Measurements from ENCODE around the gene BSN. TPM values are rescaled to one million over a fixed set of nuclear protein-coding genes. Genes with fewer than 3 reads are reported as not detected.

Gene BSN
- total and polyA plus RNA-seq, 2 donors (not counting 3 experiments of a cell fraction or from before 2014, with no cell fraction given), result 0.04 to 0.27 TPM

DNA sequence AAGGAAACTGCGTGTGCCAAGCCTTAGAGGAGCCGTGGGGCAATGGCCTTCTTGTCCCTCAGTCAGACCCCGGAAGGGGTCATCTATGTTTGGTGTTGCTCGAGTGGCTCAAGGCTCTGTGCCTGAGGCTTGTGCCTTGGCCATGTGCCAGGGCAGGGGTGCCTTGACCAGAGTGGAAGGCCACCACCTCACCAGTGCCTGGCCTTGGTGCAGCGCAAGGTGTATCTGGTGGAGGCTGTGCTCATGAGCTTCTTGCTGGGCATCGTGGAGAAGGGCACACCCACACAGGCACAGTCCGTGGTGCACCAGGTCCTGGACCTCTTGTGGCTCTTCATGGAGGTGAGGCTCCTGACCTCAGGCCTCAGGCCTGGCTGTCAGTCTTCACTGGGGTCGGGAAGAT is 145.7 kb downstream of the BSN start:
- H3K79me2 ChIP-seq (ENCODE audit: control insufficient read depth, insufficient read depth, low read length), result no peaks in the 10 kb centered on the region
- no TSS peak for BruUV-seq (replicated peaks)
- no peak overlapping the region for H3K27ac ChIP-seq (ENCODE audit: insufficient read depth, low read depth, low read length)
- no peak for TF ChIP-seq MAX (IDR thresholded peaks at IDR 0.05; ENCODE audit: insufficient read depth, insufficient read length)
- no peak for TF ChIP-seq FOS (IDR thresholded peaks at IDR 0.05; ENCODE audit: borderline replicate concordance, insufficient read depth, low read length)
- TF ChIP-seq CTCF (IDR thresholded peaks at IDR 0.05; ENCODE audit: extremely low read depth in 1 of 2, insufficient read depth in 1 of 2, low read depth in 1 of 2, low read length in 2 of 2), result no peak
- TF ChIP-seq JUN (IDR thresholded peaks at IDR 0.05; ENCODE audit: borderline replicate concordance, insufficient read depth, insufficient read length, low read depth), result no peak
- no peak for TF ChIP-seq GATA2 (IDR thresholded peaks at IDR 0.05; ENCODE audit: insufficient read depth, insufficient read length, low read depth, low read length)
- TF ChIP-seq MYC (IDR thresholded peaks at IDR 0.05; ENCODE audit: low read depth, low read length), result no peak
- TF ChIP-seq POLR2AphosphoS5 (IDR thresholded peaks at IDR 0.05; ENCODE audit: insufficient read depth, low read depth, low read length), result no peak
- TF ChIP-seq POLR2A (IDR thresholded peaks at IDR 0.05; ENCODE audit: low read depth, low read length), result no peak
- no peak for TF ChIP-seq EZH2 (IDR thresholded peaks at IDR 0.05; ENCODE audit: borderline replicate concordance, low read depth, low read length, severe bottlenecking)
- H3K36me3 ChIP-seq (ENCODE audit: control insufficient read depth in 2 of 2, extremely low read depth in 1 of 2, insufficient read depth in 2 of 2, low read length in 2 of 2), result peaks cover 0 to 33% of the 10 kb centered on the region in 2 experiments
- DNase-seq (ENCODE audit: low read depth, low spot score) (no peak), FAIRE-seq (no peak)
- no peak overlapping the region for H3K4me3 ChIP-seq (replicated peaks in 1 of 3; ENCODE audit: insufficient read depth in 1 of 3, low read depth in 1 of 3, low read length in 3 of 3)
- H3K27me3 ChIP-seq (ENCODE audit: control insufficient read depth in 2 of 2, insufficient read depth in 2 of 2, low read length in 2 of 2), result no peaks in the 10 kb centered on the region
- no peaks in the 10 kb centered on the region for H4K20me1 ChIP-seq (replicated peaks; ENCODE audit: control insufficient read depth, extremely low read depth, insufficient read depth, low read length)
- peaks cover 5% of the 10 kb centered on the region for H3K4me1 ChIP-seq (ENCODE audit: control insufficient read depth, extremely low read depth, insufficient read depth, low read length)
- no peak overlapping the region for H2AFZ ChIP-seq (ENCODE audit: low read depth, low read length)
- intact Hi-C loops (cut with micrococcal nuclease), result loop anchor here (5.0 kb wide), 1 partner anchor 102 kb away; the partner anchor contains the start of gene INKA1
- H3K9me1 ChIP-seq (replicated peaks; ENCODE audit: control insufficient read depth, extremely low read depth, insufficient read depth, low read length), result no peaks in the 10 kb centered on the region
- dilution Hi-C loops (cut with MboI; ENCODE audit: extremely low pct_ligation_motif_present, low sequenced_read_pairs), result no loop called here
- no peaks in the 10 kb centered on the region for H3K9me3 ChIP-seq (replicated peaks; ENCODE audit: control insufficient read depth, insufficient read depth, low read length)
- no peak overlapping the region for H3K9ac ChIP-seq (replicated peaks; ENCODE audit: extremely low read depth, insufficient read depth, low read length)
- ChIA-PET POLR2A (no interaction called here), CTCF (interaction anchor here (1.5 kb wide), 1 partner anchor 48 kb away, joined by 4 read pairs; no protein-coding TSS in a partner anchor)
- H3K4me2 ChIP-seq (ENCODE audit: insufficient read depth, low read length), result no peak overlapping the region

Data from endothelial cell of umbilical vein (primary cell).